ENCODE data around the gene CHST15.

GRCh38 chr10:124044143-124044862, 49.1 kb downstream of the CHST15 start:
- TF ChIP-seq TAF1 (IDR thresholded peaks at IDR 0.05; ENCODE audit: low read depth, low read length) (no peak), CTCF (IDR thresholded peaks at IDR 0.05; ENCODE audit: control extremely low read depth in 1 of 3, insufficient read depth in 1 of 3, low read depth in 1 of 3, low read length in 3 of 3) (no peak), HDAC2 (IDR thresholded peaks at IDR 0.05; ENCODE audit: borderline replicate concordance in 1 of 2, low read depth in 2 of 2, low read length in 2 of 2) (no peak), POLR2A (IDR thresholded peaks at IDR 0.05; ENCODE audit: control extremely low read depth in 1 of 2, low read depth in 2 of 2, low read length in 2 of 2) (no peak), TBP (IDR thresholded peaks at IDR 0.05; ENCODE audit: low read depth, low read length) (no peak), JUN (IDR thresholded peaks at IDR 0.05; ENCODE audit: low read depth, low read length) (no peak), POLR2AphosphoS5 (IDR thresholded peaks at IDR 0.05; ENCODE audit: low read depth, low read length) (no peak), RXRA (IDR thresholded peaks at IDR 0.05; ENCODE audit: insufficient read depth, low read depth, low read length) (no peak), ATF3 (IDR thresholded peaks at IDR 0.05; ENCODE audit: insufficient read depth, low read depth, low read length) (no peak), MAX (IDR thresholded peaks at IDR 0.05) (no peak), RNF2 (IDR thresholded peaks at IDR 0.05; ENCODE audit: borderline replicate concordance, low read depth, low read length, missing control alignments, poor library complexity, severe bottlenecking) (no peak)
